Keratinocyte (primary cell): ENCODE results near the gene DEPDC7.

Experiments
- CTCF ChIP-seq, 3 experiments: IDR thresholded peaks in 1 of 3; conservative IDR thresholded peaks in 1 of 3; optimal IDR thresholded peaks in 1 of 3; 2 replicates in 2 of 3; 3 replicates in 1 of 3; pipeline versions ENCODE3 to v1.5.1; 2011; ENCODE audit warnings: low read length in 3 of 3, mild to moderate bottlenecking in 3 of 3, moderate library complexity in 2 of 3, control low read depth in 1 of 3, inconsistent platforms in 1 of 3; ENCODE audit not compliant: insufficient read depth in 2 of 3; ENCODE audit errors: extremely low read depth in 1 of 3
- EZH2 ChIP-seq: IDR thresholded peaks from one replicate; pipeline ENCODE4 v1.6.1; 2012; ENCODE audit warnings: inconsistent platforms, mild to moderate bottlenecking, low read length, moderate library complexity

DNA sequence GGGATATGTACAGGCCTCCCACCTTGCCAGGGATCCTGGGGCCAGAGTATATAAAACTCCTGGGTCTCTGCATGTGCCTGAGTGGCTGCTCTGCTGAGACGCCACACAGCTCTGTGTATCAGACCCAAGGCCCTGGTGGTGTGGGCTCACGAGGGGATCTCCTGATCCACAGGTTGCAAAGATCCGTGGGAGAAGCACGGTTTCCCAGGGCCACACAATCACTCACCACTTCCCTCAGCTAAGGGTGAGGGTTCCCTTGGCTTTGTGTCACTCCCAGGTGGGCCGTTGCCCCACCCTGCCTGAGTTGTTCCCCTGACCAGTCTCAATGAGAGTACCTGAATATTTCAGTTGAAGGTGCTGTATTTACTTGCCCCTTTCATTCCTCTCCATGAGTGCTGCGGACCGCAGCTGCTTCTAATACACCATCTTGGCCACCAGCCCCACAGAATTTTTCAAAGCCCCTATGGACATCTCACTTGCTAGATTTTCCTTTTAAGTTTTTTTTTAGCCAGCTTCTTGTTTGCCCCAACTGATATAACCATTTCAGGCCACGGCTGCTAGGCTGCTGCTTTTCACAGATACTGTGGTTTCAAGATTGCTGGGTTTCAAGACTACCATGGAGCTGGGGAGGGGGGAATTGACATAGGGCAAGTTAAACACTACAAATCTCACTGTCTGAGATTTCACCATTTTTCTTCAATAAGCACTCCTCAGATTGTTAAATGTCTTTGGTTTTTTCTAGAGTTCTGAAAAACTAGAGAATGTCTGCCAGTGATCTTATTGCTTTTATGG is 13.7 kb upstream of the DEPDC7 start:
- TF ChIP-seq CTCF (optimal IDR thresholded peaks at IDR 0.05 in 1 of 3, IDR thresholded peaks at IDR 0.05 in 1 of 3, conservative IDR thresholded peaks at IDR 0.05 in 1 of 3; ENCODE audit: extremely low read depth in 1 of 3, insufficient read depth in 2 of 3, low read length in 3 of 3), result no peak
- TF ChIP-seq EZH2, result no peak
